ENCODE data around the gene EPHB3. TPM values are rescaled to one million over a fixed set of nuclear protein-coding genes. Genes with fewer than 3 reads are reported as not detected.
A peak's percentile ranks its signal among the peaks of the same experiment; 100 is the strongest.

EPHB3 gene
- polyA plus RNA-seq, 3 donors: 0.71 to 1.2 (median 0.80) TPM

DNA sequence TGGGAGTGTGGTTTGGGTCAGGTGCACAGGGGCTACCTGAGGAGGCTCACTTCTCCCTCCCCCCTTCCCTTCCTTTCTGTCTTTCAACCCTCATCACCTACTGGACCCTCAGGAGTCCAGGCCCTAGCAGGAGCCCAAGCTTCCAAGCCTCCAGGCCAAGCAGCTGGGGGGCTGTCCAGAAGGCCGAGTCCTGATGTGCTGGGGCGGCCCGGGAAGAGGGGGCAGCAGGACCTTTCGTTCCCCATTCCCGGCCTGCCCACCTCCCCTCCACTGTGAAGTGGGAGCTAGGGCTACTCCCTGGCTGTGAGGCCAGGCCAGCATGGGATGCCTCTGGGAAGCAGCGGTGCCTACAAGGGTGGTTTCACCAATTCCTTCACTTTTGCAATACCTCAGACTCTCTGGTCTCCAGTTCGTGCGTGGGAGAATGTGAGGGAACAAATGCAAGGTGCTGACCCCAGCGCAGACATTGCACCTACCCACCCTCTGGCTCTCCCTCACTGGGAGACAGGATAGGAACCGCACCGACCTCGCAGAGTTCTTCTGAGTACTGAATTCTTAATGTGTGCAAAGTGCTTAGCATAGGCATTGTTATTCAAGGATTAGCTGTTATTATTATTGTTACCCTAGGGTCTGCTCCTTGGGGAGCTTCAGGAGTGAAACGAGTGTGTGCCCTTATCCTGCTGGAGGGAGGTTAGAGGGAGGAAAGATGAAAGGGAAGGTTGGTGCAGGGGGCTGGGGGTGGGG lies 2.5 kb downstream of the EPHB3 start:
- Histone ChIP-seq H2AFZ (ENCODE audit: insufficient read depth, low read depth, low read length, poor library complexity, severe bottlenecking) (no peak overlapping the region), H3K4me2 (replicated peaks; ENCODE audit: extremely low read depth, low read length, poor library complexity, severe bottlenecking) (no peak overlapping the region), H3K9ac (ENCODE audit: insufficient read depth, low read length, poor library complexity, severe bottlenecking) (no peak overlapping the region), H3K27me3 (ENCODE audit: control insufficient read depth in 2 of 2, insufficient read depth in 2 of 2, low read length in 2 of 2) (peaks cover 0 to 19% of the 10 kb centered on the region in 2 donors), H3K36me3 (replicated peaks in 1 of 2; ENCODE audit: control insufficient read depth in 1 of 2, insufficient read depth in 2 of 2, low read length in 2 of 2) (no peaks in the 10 kb centered on the region), H3K4me1 (ENCODE audit: control insufficient read depth in 1 of 2, insufficient read depth in 2 of 2, low read length in 2 of 2) (peaks cover 28 to 54% of the 10 kb centered on the region in 2 donors), H3K4me3 (replicated peaks in 1 of 3; ENCODE audit: low read depth in 2 of 3, low read length in 3 of 3) (no peak overlapping the region), H3K79me2 (ENCODE audit: insufficient read depth, low read length) (peaks cover 11% of the 10 kb centered on the region), H3K9me3 (replicated peaks in 1 of 2; ENCODE audit: control insufficient read depth in 1 of 2, insufficient read depth in 1 of 2, low read length in 2 of 2) (no peaks in the 10 kb centered on the region), H3K27ac (ENCODE audit: low read depth in 1 of 2, low read length in 2 of 2) (no peak overlapping the region), H4K20me1 (ENCODE audit: insufficient read depth, low read length) (no peaks in the 10 kb centered on the region)
- no peak for DNase-seq
- Mint-ChIP-seq H3K36me3 (peaks cover 7% of the 10 kb centered on the region in 2 donors), H3K4me3 (no peak overlapping the region), H3K27me3 (ENCODE audit: low read depth in 3 of 3) (peaks cover 16 to 50% (median 18%) of the 10 kb centered on the region in 3 donors), H3K4me1 (peaks cover 49% of the 10 kb centered on the region), H3K9me3 (peaks cover 0 to 4% (median 0%) of the 10 kb centered on the region in 7 donors), H3K27ac (peak overlapping the region in 1 of 7 donors; percentile 59)
- no peak for TF ChIP-seq CTCF (IDR thresholded peaks at IDR 0.05)
- WGBS (ENCODE audit: insufficient coverage): 82% methylated on average over 7 of the region's 13 CpGs
- intact Hi-C loops (cut with micrococcal nuclease): no loop called here

- no peaks in the 10 kb centered on the region for H4K20me1 ChIP-seq (ENCODE audit: insufficient read depth, low read length)
- peaks cover 7% of the 10 kb centered on the region in 2 donors for H3K36me3 Mint-ChIP-seq
- peaks cover 11% of the 10 kb centered on the region for H3K79me2 ChIP-seq (ENCODE audit: insufficient read depth, low read length)
- no peak for TF ChIP-seq CTCF (IDR thresholded peaks at IDR 0.05)
- intact Hi-C loops (cut with micrococcal nuclease): no loop called here
- H3K9me3 Mint-ChIP-seq: peaks cover 0 to 4% (median 0%) of the 10 kb centered on the region in 7 donors
- peaks cover 34 to 61% of the 10 kb centered on the region in 2 donors for H3K4me1 ChIP-seq (ENCODE audit: control insufficient read depth in 1 of 2, insufficient read depth in 2 of 2, low read length in 2 of 2)
- no peak overlapping the region for H2AFZ ChIP-seq (ENCODE audit: insufficient read depth, low read depth, low read length, poor library complexity, severe bottlenecking)
- peaks cover 0 to 26% of the 10 kb centered on the region in 2 donors for H3K27me3 ChIP-seq (ENCODE audit: control insufficient read depth in 2 of 2, insufficient read depth in 2 of 2, low read length in 2 of 2)
- no peaks in the 10 kb centered on the region for H3K9me3 ChIP-seq (replicated peaks in 1 of 2; ENCODE audit: control insufficient read depth in 1 of 2, insufficient read depth in 1 of 2, low read length in 2 of 2)
- 88% methylated on average over 2 of the region's 5 CpGs for WGBS (ENCODE audit: insufficient coverage)
- DNase-seq: no peak
- H3K27ac ChIP-seq (ENCODE audit: low read depth in 1 of 2, low read length in 2 of 2): no peak overlapping the region
- peaks cover 53% of the 10 kb centered on the region for H3K4me1 Mint-ChIP-seq
- H3K9ac ChIP-seq (ENCODE audit: insufficient read depth, low read length, poor library complexity, severe bottlenecking): no peak overlapping the region
- no peak overlapping the region for H3K4me3 Mint-ChIP-seq
- H3K27me3 Mint-ChIP-seq (ENCODE audit: low read depth in 3 of 3): peaks cover 19 to 53% (median 21%) of the 10 kb centered on the region in 3 donors
- no peak overlapping the region for H3K27ac Mint-ChIP-seq
- no peak overlapping the region for H3K4me2 ChIP-seq (replicated peaks; ENCODE audit: extremely low read depth, low read length, poor library complexity, severe bottlenecking)
- H3K4me3 ChIP-seq (replicated peaks in 1 of 3; ENCODE audit: low read depth in 2 of 3, low read length in 3 of 3): no peak overlapping the region
- H3K36me3 ChIP-seq (replicated peaks in 1 of 2; ENCODE audit: control insufficient read depth in 1 of 2, insufficient read depth in 2 of 2, low read length in 2 of 2): no peaks in the 10 kb centered on the region
Measured at GRCh38 chr3:184564685-184565385, 3.2 kb downstream of the EPHB3 start.
